CD14-positive monocyte (primary cell): ENCODE data around the gene CXCR3. TPM values are rescaled to one million over a fixed set of nuclear protein-coding genes. Genes with fewer than 3 reads are reported as not detected.

Experiments used
- DNase-seq, 3 donors: peaks; one replicate each; pipeline ENCODE4 v3.0.0-alpha.2; 2011 to 2022
- H2AFZ ChIP-seq: 2 replicates; pipeline ENCODE4 v1.6.0; 2012; ENCODE audit warnings: mild to moderate bottlenecking, low read depth, low read length, inconsistent platforms; ENCODE audit not compliant: insufficient read depth, poor library complexity, severe bottlenecking
- H3K27ac ChIP-seq, 2 donors: 1 replicate in 1 of 2; 2 replicates in 1 of 2; pipeline ENCODE4 v1.5.1; 2012 to 2013; ENCODE audit warnings: low read length in 2 of 2, control low read depth in 1 of 2, inconsistent platforms in 1 of 2, low read depth in 1 of 2, mild to moderate bottlenecking in 1 of 2
- H3K27me3 ChIP-seq, 2 donors: one replicate each; pipeline versions ENCODE4 v1.6.0 to v1.6.1; 2011 to 2013; ENCODE audit warnings: low read length in 2 of 2; ENCODE audit not compliant: control insufficient read depth in 2 of 2, insufficient read depth in 2 of 2
- H3K36me3 ChIP-seq, 2 donors: replicated peaks in 1 of 2; 1 replicate in 1 of 2; 2 replicates in 1 of 2; pipeline versions ENCODE4 v1.5.1 to v1.6.1; 2012 to 2013; ENCODE audit warnings: low read length in 2 of 2, control low read depth in 1 of 2, inconsistent platforms in 1 of 2, mild to moderate bottlenecking in 1 of 2; ENCODE audit not compliant: insufficient read depth in 2 of 2, control insufficient read depth in 1 of 2
- H3K4me1 ChIP-seq, 2 donors: 1 replicate in 1 of 2; 2 replicates in 1 of 2; pipeline versions ENCODE4 v1.5.1 to v1.6.1; 2012 to 2013; ENCODE audit warnings: low read length in 2 of 2, control low read depth in 1 of 2, inconsistent platforms in 1 of 2, mild to moderate bottlenecking in 1 of 2, moderate library complexity in 1 of 2; ENCODE audit not compliant: insufficient read depth in 2 of 2, control insufficient read depth in 1 of 2
- H3K4me2 ChIP-seq: replicated peaks from 2 replicates; pipeline ENCODE3; 2012; ENCODE audit warnings: low read length, moderate library complexity, mild to moderate bottlenecking; ENCODE audit not compliant: poor library complexity, severe bottlenecking; ENCODE audit errors: extremely low read depth
- H3K4me3 ChIP-seq, 3 experiments: fragments of 200-600 bp in 1 of 3; sonication (generic) in 1 of 3; replicated peaks in 1 of 3; 1 replicate in 2 of 3; 2 replicates in 1 of 3; pipeline ENCODE4 v1.5.1; 2011 to 2013; ENCODE audit warnings: low read length in 3 of 3, mild to moderate bottlenecking in 3 of 3, control low read depth in 2 of 3, low read depth in 2 of 3, inconsistent platforms in 1 of 3, moderate library complexity in 1 of 3
- H3K79me2 ChIP-seq: 2 replicates; pipeline ENCODE4 v1.6.0; 2012; ENCODE audit warnings: mild to moderate bottlenecking, control low read depth, inconsistent platforms, low read length, moderate library complexity; ENCODE audit not compliant: insufficient read depth
- H3K9ac ChIP-seq: 2 replicates; pipeline ENCODE4 v1.6.0; 2017; ENCODE audit warnings: low read length, mild to moderate bottlenecking; ENCODE audit not compliant: insufficient read depth, poor library complexity, severe bottlenecking
- H3K9me3 ChIP-seq, 2 donors: replicated peaks in 1 of 2; 1 replicate in 1 of 2; 2 replicates in 1 of 2; pipeline versions ENCODE4 v1.5.1 to v1.6.1; 2012 to 2013; ENCODE audit warnings: low read length in 2 of 2, control low read depth in 1 of 2; ENCODE audit not compliant: control insufficient read depth in 1 of 2, insufficient read depth in 1 of 2
- H4K20me1 ChIP-seq: 2 replicates; pipeline ENCODE4 v1.6.0; 2012; ENCODE audit warnings: mild to moderate bottlenecking, low read length, control low read depth, moderate library complexity; ENCODE audit not compliant: insufficient read depth
- H3K27ac Mint-ChIP-seq, 7 donors: one replicate each; pipeline ENCODE4 v1.8.0; 2020; ENCODE audit warnings: mild to moderate bottlenecking in 7 of 7, mixed read lengths in 7 of 7, moderate library complexity in 6 of 7, inconsistent platforms in 2 of 7
- H3K27me3 Mint-ChIP-seq, 3 donors: one replicate each; pipeline ENCODE4 v1.8.0; 2021 to 2022; ENCODE audit warnings: low read depth in 3 of 3, mild to moderate bottlenecking in 3 of 3, mixed read lengths in 3 of 3, moderate library complexity in 3 of 3, inconsistent platforms in 1 of 3
- H3K36me3 Mint-ChIP-seq, 2 donors: one replicate each; pipeline ENCODE4 v1.8.0; 2020; ENCODE audit warnings: mixed read lengths in 2 of 2, inconsistent platforms in 1 of 2, mild to moderate bottlenecking in 1 of 2
- H3K4me1 Mint-ChIP-seq: one replicate; pipeline ENCODE4 v1.8.0; 2020; ENCODE audit warnings: mild to moderate bottlenecking, mixed read lengths
- H3K4me3 Mint-ChIP-seq, 2 donors: one replicate each; pipeline ENCODE4 v1.8.0; 2020; ENCODE audit warnings: mild to moderate bottlenecking in 2 of 2, mixed read lengths in 2 of 2, moderate library complexity in 1 of 2
- H3K9me3 Mint-ChIP-seq, 7 donors: one replicate each; pipeline ENCODE4 v1.8.0; 2020 to 2022; ENCODE audit warnings: mixed read lengths in 7 of 7, mild to moderate bottlenecking in 6 of 7, moderate library complexity in 6 of 7, inconsistent platforms in 2 of 7
- WGBS: methylation state at CpG from one replicate; pipeline ENCODE4 v1.1.5; 2013; ENCODE audit warnings: missing lambda C conversion rate; ENCODE audit not compliant: insufficient coverage; 5-methylcytosine and 5-hydroxymethylcytosine counted together
- intact Hi-C, 2 donors: fragments of 100-400 bp; cut with micrococcal nuclease; formaldehyde crosslinking; loops; one replicate each; pipeline versions ENCODE4 v1.15.0 to v1.15.1; 2023
- polyA plus RNA-seq, 3 donors: library from polyadenylated mRNA; depleted of rRNA in 1 of 3; unstranded in 2 of 3; stranded (reverse) in 1 of 3; fragments of 300-500 nt in 2 of 3; fragments of >200 nt in 1 of 3; fragmentation: Illumina TruSeq in 2 of 3; gene quantifications; 1 replicate in 2 of 3; 2 replicates in 1 of 3; pipeline ENCODE4 v1.2.3, GENCODE V29; 2012 to 2021
- TF ChIP-seq, protein P1 (sequence below): fragments of 200-600 bp; IDR thresholded peaks from one replicate; pipeline ENCODE4 v1.8.0; 2022; ENCODE audit warnings: antibody characterized with exemption, mild to moderate bottlenecking

The CXCR3 gene
- polyA plus RNA-seq, 3 donors: 0.04 to 0.14 (median 0.10) TPM

DNA sequence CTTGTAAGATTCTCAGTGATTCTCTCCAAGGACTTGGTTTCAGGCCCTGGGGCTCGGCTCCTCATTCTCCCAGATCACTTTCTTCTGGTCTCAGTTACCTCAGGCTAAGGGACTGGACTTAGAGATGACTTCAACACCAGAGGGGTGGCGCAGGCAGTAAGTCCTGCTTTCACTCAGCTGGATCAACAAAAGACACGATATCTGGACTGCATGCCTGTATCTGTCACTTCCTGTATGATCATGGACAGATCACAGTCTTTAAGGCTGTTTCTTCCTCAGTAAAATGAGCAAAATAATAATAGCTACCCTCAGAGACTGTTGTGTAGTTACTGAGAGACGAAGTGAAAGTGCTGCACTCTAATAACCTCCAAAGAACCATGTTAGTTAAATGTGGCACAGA lies 19.5 kb upstream of the CXCR3 start:
- H3K9me3 Mint-ChIP-seq: peaks cover 0 to 5% (median 0%) of the 10 kb centered on the region in 7 donors
- TF ChIP-seq, protein P1, sequence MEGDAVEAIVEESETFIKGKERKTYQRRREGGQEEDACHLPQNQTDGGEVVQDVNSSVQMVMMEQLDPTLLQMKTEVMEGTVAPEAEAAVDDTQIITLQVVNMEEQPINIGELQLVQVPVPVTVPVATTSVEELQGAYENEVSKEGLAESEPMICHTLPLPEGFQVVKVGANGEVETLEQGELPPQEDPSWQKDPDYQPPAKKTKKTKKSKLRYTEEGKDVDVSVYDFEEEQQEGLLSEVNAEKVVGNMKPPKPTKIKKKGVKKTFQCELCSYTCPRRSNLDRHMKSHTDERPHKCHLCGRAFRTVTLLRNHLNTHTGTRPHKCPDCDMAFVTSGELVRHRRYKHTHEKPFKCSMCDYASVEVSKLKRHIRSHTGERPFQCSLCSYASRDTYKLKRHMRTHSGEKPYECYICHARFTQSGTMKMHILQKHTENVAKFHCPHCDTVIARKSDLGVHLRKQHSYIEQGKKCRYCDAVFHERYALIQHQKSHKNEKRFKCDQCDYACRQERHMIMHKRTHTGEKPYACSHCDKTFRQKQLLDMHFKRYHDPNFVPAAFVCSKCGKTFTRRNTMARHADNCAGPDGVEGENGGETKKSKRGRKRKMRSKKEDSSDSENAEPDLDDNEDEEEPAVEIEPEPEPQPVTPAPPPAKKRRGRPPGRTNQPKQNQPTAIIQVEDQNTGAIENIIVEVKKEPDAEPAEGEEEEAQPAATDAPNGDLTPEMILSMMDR: no peak
- no peak for DNase-seq
- H3K4me2 ChIP-seq: no peak overlapping the region
- no peak overlapping the region for H3K27ac ChIP-seq
- H3K36me3 Mint-ChIP-seq: no peaks in the 10 kb centered on the region
- H3K36me3 ChIP-seq: no peaks in the 10 kb centered on the region
- no peak overlapping the region for H2AFZ ChIP-seq
- no peaks in the 10 kb centered on the region for H3K4me1 ChIP-seq
- WGBS: 100% methylated on average over 1 of the region's 4 CpGs
- no peaks in the 10 kb centered on the region for H4K20me1 ChIP-seq
- no peak overlapping the region for H3K4me3 Mint-ChIP-seq
- H3K4me3 ChIP-seq: no peak overlapping the region
- H3K9ac ChIP-seq: no peak overlapping the region
- no peaks in the 10 kb centered on the region for H3K4me1 Mint-ChIP-seq
- intact Hi-C loops: no loop called here
- no peak overlapping the region for H3K27ac Mint-ChIP-seq
- no peaks in the 10 kb centered on the region for H3K9me3 ChIP-seq
- peaks cover 0 to 2% (median 0%) of the 10 kb centered on the region in 3 donors for H3K27me3 Mint-ChIP-seq
- no peaks in the 10 kb centered on the region for H3K27me3 ChIP-seq
- H3K79me2 ChIP-seq: no peaks in the 10 kb centered on the region

DNA sequence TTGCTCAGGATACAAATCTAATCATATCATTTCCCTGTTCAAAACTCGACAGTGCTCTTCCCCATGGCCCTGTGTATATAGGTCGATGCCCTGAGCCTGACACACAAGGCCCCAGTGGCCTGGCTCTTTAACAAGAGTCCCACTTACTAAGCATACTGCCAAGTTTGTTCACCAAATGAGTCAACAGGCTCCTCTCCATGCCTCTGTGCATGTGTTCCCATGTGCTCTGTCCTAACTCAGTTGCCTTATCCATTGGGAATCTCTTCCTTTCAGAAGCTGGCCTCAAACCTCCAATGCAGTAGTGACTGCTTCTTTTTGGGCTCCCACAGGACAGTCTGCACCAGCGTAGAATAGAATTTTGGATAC lies 18.9 kb upstream of the CXCR3 start:
- no peaks in the 10 kb centered on the region for H4K20me1 ChIP-seq
- no peaks in the 10 kb centered on the region for H3K79me2 ChIP-seq
- TF ChIP-seq, protein P1: no peak
- Mint-ChIP-seq H3K36me3 (no peaks in the 10 kb centered on the region), H3K4me1 (no peaks in the 10 kb centered on the region), H3K27ac (no peak overlapping the region), H3K27me3 (peaks cover 0 to 2% (median 0%) of the 10 kb centered on the region in 3 donors), H3K4me3 (no peak overlapping the region), H3K9me3 (peaks cover 0 to 5% (median 0%) of the 10 kb centered on the region in 7 donors)
- no peaks in the 10 kb centered on the region for H3K36me3 ChIP-seq
- H3K9me3 ChIP-seq: no peaks in the 10 kb centered on the region
- intact Hi-C loops: no loop called here
- H3K27ac ChIP-seq: no peak overlapping the region
- H3K9ac ChIP-seq: no peak overlapping the region
- H3K4me2 ChIP-seq: no peak overlapping the region
- WGBS: 80% methylated on average over 1 of the region's 3 CpGs
- H3K4me1 ChIP-seq: no peaks in the 10 kb centered on the region
- no peaks in the 10 kb centered on the region for H3K27me3 ChIP-seq
- H3K4me3 ChIP-seq: no peak overlapping the region
- no peak overlapping the region for H2AFZ ChIP-seq
- no peak for DNase-seq
